NCI-H187 treated with DMSO at 0.1 percent for 48 hours (cell line): ENCODE measurements around the gene EPS8L1.
"Not testable (repeated sequence)": the region's sequence is repeated elsewhere in the genome, so short reads cannot be mapped to it uniquely, and the experiment has no call there.

Experiments
- DNase-seq: peaks from one replicate; lab custom pipeline; 2025; lab: John Stamatoyannopoulos, UW

EPS8L1 gene

DNA sequence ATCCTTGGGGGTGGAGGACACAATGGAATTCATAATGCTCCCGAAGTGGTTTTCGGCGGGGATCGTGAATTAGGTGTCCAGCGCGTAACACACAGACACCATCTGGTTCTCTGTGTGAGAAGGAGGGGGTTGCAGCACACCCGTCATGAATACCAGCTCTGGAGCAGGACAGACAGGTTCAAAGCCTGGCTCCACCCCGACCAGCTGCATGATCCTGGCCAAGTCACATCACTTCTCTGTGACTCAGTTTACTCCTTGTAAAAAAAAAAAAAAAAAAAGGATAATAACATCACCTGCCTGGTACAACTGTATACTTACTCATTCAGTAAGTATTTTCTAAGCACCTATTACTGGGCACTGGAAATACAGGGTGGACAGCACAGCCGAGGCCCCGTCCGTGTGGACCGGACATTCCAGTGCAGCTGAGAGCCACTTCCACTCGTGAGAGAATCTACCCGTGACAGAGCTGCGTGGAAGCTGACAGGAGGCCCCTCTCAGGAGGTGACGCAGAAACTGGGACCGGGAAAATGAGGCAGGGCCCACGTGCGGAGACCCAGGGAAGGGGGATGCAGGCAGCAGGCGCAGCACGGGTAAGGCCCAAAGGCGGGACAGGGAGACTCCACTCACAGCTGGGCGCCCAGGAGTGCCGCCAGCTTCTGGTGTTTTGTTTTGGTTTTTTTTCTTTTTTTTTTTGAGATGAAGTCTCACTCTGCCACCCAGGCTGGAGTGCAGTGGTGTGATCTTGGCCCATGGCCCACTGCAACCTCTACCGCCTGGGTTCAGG is 24.7 kb upstream of the EPS8L1 start:
- no peak for DNase-seq

DNA sequence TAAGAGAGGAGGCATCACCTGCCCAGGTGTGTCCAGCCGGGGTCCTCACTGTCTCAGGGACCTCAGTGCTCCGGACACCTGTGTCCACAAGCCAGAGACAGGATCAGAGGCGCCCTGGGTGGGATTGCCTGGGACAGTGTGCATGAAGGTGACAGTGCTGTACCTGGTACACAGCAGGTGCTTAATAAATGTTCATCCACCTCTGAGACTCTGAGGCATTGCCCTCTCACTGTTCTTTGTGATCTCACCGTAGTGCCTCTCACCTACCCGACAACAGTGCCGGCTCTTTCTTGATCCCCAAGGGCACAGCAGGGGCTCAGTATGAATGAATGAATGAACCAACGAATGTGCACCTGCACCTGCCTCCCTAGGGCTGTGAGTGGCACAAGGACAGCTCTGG is 21.9 kb upstream of the EPS8L1 start:
- DNase-seq, result no peak

DNA sequence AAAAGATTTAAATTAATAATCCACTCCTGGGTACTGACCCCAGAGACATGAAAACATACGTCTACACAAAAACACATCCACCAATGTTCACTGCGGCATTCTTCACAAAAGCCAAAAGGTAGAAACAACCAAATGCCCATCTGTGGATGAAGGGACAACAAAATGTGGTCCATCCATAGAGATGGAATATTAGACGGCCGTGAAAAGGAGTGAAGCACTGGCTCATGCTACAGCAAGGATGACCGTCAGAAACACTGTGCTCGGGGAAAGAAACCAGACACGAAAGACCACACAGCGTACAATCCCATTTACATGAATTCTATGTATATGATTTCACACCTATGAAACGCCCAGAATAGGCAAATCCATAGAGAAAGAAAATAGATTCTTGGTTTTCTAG is 18.8 kb upstream of the EPS8L1 start:
- DNase-seq, result no peak

DNA sequence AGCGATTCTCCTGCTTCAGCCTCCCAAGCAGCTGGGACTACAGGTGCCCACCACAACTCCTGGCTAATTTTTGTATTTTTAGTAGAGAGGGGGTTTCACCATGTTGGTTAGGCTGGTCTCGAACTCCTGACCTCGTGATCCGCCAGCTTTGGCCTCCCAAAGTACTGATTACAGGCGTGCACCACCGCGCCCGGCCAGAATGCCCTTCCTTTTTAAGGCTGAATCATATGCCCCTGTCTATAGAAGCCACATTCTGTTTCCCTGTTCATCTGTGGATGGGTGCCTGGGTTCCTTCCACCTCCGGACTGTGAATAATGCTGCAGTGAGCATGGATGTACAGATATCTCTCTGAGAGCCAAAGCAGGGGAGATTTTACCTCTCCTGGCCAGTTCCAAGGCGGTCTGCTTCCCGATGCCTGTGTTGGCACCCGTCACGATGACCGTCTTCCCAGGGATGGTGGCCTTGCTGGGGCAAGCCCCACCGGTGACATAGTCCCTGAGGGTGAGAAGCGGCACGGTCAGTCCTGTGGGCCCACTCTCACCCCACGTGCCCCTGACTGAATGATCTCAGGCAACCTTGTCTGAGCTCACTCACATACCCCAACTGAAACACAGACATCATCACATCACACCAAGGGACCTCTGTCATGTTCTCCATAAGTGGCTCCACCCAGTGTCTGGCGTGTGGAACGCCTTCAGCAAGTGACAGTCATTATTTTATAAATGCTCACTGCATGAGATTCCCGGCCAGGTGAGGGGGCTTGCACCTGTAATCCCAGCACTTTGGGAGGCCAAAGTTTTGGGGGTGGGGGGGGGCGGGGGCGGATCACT is 16.7 kb upstream of the EPS8L1 start:
- DNase-seq, result no peak

DNA sequence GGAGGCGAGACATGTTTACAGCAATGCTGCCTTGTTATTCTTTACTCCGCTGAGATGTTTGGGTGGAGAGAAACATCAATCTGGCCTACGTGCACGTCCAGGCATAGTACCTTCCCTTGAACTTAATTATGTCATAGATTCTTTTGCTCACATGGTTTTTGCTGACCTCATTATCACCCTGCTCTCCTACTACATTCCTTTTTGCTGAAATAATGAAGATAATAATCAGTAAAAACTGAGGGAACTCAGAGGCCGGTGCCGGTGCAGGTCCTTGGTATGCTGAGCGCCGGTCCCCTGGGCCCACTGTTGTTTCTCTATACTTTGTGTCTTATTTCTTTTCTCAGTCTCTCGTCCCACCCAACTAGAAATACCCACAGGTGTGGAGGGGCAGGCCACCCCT is 15.4 kb upstream of the EPS8L1 start:
- not testable (repeated sequence) for DNase-seq

GRCh38 chr19:55062735-55063491 is 12.8 kb upstream of the EPS8L1 start, which contains the start of gene RDH13:
RDH13 (minus strand) TSS chr19:55063148; CDS start chr19:55063032, 116 bp downstream.
- DNase-seq, result peak; percentile 29

- no peak for DNase-seq
These were observed 12.2 kb upstream of the EPS8L1 start for GRCh38 chr19:55063492-55063843.

- DNase-seq, result not testable (repeated sequence)
These were observed 10.2 kb upstream of the EPS8L1 start for GRCh38 chr19:55065516-55065915.

DNA sequence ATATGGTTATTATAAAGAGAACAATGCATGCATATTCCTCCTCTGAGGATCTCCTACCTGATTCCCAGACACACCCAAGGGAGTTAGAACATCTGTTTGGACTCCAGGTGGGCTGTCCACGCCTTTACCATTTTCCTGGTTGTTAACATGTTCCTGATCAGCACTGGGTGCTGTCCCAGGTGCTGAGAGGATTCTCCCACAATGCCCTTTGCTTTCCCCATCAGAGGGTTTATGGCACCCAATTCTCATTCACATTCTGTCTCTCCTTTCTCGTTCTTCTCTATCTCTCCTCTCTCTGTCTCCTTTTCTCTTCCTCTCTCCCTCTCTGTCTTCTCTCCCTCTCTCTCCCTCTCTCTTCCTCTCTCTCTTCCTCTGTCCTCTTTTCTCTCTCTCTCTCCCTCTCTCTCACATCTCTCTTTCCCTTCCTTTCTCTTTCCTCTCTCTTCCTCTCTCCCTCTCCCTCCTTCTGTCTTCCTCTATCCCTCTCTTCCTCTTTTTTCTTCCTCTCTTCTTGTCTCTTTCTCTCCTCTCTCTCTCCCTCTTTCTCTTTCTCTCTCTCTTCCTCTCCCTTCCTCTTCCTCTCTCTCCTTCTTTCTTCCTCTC is 9.5 kb upstream of the EPS8L1 start:
- DNase-seq, result no peak

GRCh38 chr19:55067869-55068268 is 7.8 kb upstream of the EPS8L1 start:
- no peak for DNase-seq

- no peak for DNase-seq
These were observed 6.5 kb upstream of the EPS8L1 start for GRCh38 chr19:55068950-55069864.

GRCh38 chr19:55069865-55070197 is 5.8 kb upstream of the EPS8L1 start:
- DNase-seq, result no peak

DNA sequence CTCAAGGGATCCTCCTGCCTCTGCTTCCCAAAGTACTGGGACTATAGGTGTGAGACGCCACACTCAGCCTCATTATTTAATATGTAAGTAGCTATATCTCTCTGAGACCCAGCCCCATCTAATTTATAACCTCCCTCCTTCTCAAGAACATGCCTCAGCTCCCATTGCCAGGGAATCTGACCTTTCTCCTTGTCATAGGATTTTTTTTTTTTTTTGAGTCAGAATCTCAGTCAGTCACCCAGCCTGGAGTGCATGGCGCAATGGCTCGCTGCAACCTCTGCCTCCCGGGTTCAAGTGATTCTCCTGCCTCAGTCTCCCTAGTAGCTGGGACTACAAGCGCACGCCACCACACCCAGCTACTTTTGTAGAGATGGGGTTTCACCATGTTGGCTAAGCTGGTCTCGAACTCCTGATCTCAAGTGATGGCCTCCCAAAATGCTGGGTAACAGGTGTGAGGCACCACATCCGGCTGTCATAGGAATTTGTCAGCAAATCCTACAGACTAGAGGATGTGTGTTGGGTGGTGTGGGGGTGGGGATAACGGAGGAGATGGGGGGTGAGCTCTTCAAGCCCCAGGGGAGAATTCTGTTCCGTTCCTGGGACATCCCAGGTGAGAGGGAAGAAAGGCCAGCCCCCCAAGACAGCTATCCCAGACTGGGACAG is 5.1 kb upstream of the EPS8L1 start:
- no peak for DNase-seq

DNA sequence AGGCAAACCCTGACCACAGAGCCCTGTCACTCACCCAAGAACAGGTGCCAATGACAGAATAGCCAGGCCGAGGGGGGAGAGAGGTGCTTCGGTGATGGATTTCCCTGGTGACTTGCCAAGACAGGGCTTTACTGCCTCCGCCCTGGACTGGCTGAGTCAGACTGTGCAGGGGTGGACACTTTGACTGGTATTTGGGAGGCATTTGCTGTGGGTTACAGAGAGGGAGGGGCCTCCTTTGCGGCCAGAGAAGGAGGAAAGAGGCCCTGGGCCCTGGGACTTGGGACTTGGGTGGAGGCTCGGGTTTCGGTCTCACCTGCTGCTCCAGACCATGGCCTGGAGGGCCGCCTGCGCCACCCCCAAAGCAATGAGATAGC is 4.6 kb upstream of the EPS8L1 start:
- DNase-seq, result no peak

GRCh38 chr19:55071913-55072312 is 3.8 kb upstream of the EPS8L1 start:
- DNase-seq, result no peak

DNA sequence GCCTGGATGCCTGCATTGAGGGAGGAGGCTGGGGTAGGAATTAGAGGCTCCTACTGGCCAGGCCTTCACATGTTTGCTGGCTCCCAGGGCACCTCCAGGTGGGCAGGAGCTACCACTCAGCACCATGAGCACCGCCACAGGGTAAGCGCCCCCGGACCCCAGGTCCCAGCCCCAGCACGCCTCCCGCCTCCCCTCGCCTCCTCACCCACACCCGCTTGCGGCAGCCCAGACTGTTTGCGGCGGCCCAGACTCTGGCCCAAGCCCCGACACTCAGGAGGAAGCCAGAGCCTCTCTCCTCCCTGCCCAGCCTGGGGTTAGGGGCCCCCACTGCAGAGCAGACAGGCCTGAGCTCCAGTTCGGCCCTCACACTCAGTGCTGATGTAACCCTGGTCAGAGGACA is 652 bp downstream of the EPS8L1 start:
- DNase-seq, result no peak

DNA sequence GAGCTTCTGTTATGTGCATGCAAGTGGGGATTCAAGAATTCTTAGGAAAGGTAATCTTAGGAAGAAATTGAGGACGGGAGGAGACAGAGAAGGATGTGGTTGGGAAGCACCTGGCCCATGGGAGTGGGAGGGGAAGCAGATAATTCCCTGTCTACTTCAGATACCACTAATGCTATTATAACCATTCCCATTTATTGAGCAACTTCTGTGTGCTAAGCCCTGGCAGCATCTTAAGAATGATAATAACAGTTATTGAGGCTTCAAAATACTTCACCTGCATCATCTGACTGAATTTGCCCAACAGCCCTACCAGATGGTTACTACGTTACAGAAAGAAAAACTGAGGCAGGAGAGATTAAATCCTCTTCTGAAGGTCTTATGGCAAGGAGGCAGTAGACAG is 1.4 kb downstream of the EPS8L1 start:
- no peak for DNase-seq

DNA sequence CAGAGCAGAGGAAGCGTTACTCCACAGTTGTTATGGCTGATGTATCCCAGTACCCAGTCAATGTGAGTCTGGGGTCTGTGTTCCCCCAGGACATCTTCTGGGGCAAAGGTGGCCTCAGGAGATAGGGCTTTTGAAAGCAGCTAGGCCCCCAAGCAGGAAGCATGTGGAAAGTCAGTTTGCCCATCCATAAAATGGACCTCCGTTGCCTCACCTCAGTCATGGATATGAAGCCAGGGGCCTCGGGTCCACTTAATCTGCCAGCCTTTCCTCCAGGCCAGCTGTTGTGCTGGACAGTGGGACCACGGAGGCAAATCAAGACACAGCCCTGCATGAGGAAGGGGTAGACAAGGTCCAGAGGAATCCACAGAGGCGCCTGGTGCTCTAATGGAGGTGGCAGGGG is 3.3 kb downstream of the EPS8L1 start:
- no peak for DNase-seq

- no peak for DNase-seq
These were observed 3.9 kb downstream of the EPS8L1 start for GRCh38 chr19:55079400-55080038.
